CD14-positive monocyte (primary cell): Measurements from ENCODE around the gene CREG1. TPM values are rescaled to one million over a fixed set of nuclear protein-coding genes. Genes with fewer than 3 reads are reported as not detected.

ENCODE experiments used
- DNase-seq, 3 donors: peaks; one replicate each; pipeline ENCODE4 v3.0.0-alpha.2; 2011 to 2022
- H2AFZ ChIP-seq: 2 replicates; pipeline ENCODE4 v1.6.0; 2012; ENCODE audit warnings: mild to moderate bottlenecking, low read depth, low read length, inconsistent platforms; ENCODE audit not compliant: insufficient read depth, poor library complexity, severe bottlenecking
- H3K27ac ChIP-seq, 2 donors: 1 replicate in 1 of 2; 2 replicates in 1 of 2; pipeline ENCODE4 v1.5.1; 2012 to 2013; ENCODE audit warnings: low read length in 2 of 2, control low read depth in 1 of 2, inconsistent platforms in 1 of 2, low read depth in 1 of 2, mild to moderate bottlenecking in 1 of 2
- H3K27me3 ChIP-seq, 2 donors: one replicate each; pipeline versions ENCODE4 v1.6.0 to v1.6.1; 2011 to 2013; ENCODE audit warnings: low read length in 2 of 2; ENCODE audit not compliant: control insufficient read depth in 2 of 2, insufficient read depth in 2 of 2
- H3K36me3 ChIP-seq, 2 donors: replicated peaks in 1 of 2; 1 replicate in 1 of 2; 2 replicates in 1 of 2; pipeline versions ENCODE4 v1.5.1 to v1.6.1; 2012 to 2013; ENCODE audit warnings: low read length in 2 of 2, control low read depth in 1 of 2, inconsistent platforms in 1 of 2, mild to moderate bottlenecking in 1 of 2; ENCODE audit not compliant: insufficient read depth in 2 of 2, control insufficient read depth in 1 of 2
- H3K4me1 ChIP-seq, 2 donors: 1 replicate in 1 of 2; 2 replicates in 1 of 2; pipeline versions ENCODE4 v1.5.1 to v1.6.1; 2012 to 2013; ENCODE audit warnings: low read length in 2 of 2, control low read depth in 1 of 2, inconsistent platforms in 1 of 2, mild to moderate bottlenecking in 1 of 2, moderate library complexity in 1 of 2; ENCODE audit not compliant: insufficient read depth in 2 of 2, control insufficient read depth in 1 of 2
- H3K4me2 ChIP-seq: replicated peaks from 2 replicates; pipeline ENCODE3; 2012; ENCODE audit warnings: low read length, moderate library complexity, mild to moderate bottlenecking; ENCODE audit not compliant: poor library complexity, severe bottlenecking; ENCODE audit errors: extremely low read depth
- H3K4me3 ChIP-seq, 3 experiments: fragments of 200-600 bp in 1 of 3; sonication (generic) in 1 of 3; replicated peaks in 1 of 3; 1 replicate in 2 of 3; 2 replicates in 1 of 3; pipeline ENCODE4 v1.5.1; 2011 to 2013; ENCODE audit warnings: low read length in 3 of 3, mild to moderate bottlenecking in 3 of 3, control low read depth in 2 of 3, low read depth in 2 of 3, inconsistent platforms in 1 of 3, moderate library complexity in 1 of 3
- H3K79me2 ChIP-seq: 2 replicates; pipeline ENCODE4 v1.6.0; 2012; ENCODE audit warnings: mild to moderate bottlenecking, control low read depth, inconsistent platforms, low read length, moderate library complexity; ENCODE audit not compliant: insufficient read depth
- H3K9ac ChIP-seq: 2 replicates; pipeline ENCODE4 v1.6.0; 2017; ENCODE audit warnings: low read length, mild to moderate bottlenecking; ENCODE audit not compliant: insufficient read depth, poor library complexity, severe bottlenecking
- H3K9me3 ChIP-seq, 2 donors: replicated peaks in 1 of 2; 1 replicate in 1 of 2; 2 replicates in 1 of 2; pipeline versions ENCODE4 v1.5.1 to v1.6.1; 2012 to 2013; ENCODE audit warnings: low read length in 2 of 2, control low read depth in 1 of 2; ENCODE audit not compliant: control insufficient read depth in 1 of 2, insufficient read depth in 1 of 2
- H4K20me1 ChIP-seq: 2 replicates; pipeline ENCODE4 v1.6.0; 2012; ENCODE audit warnings: mild to moderate bottlenecking, low read length, control low read depth, moderate library complexity; ENCODE audit not compliant: insufficient read depth
- H3K27ac Mint-ChIP-seq, 7 donors: one replicate each; pipeline ENCODE4 v1.8.0; 2020; ENCODE audit warnings: mild to moderate bottlenecking in 7 of 7, mixed read lengths in 7 of 7, moderate library complexity in 6 of 7, inconsistent platforms in 2 of 7
- H3K27me3 Mint-ChIP-seq, 3 donors: one replicate each; pipeline ENCODE4 v1.8.0; 2021 to 2022; ENCODE audit warnings: low read depth in 3 of 3, mild to moderate bottlenecking in 3 of 3, mixed read lengths in 3 of 3, moderate library complexity in 3 of 3, inconsistent platforms in 1 of 3
- H3K36me3 Mint-ChIP-seq, 2 donors: one replicate each; pipeline ENCODE4 v1.8.0; 2020; ENCODE audit warnings: mixed read lengths in 2 of 2, inconsistent platforms in 1 of 2, mild to moderate bottlenecking in 1 of 2
- H3K4me1 Mint-ChIP-seq: one replicate; pipeline ENCODE4 v1.8.0; 2020; ENCODE audit warnings: mild to moderate bottlenecking, mixed read lengths
- H3K4me3 Mint-ChIP-seq, 2 donors: one replicate each; pipeline ENCODE4 v1.8.0; 2020; ENCODE audit warnings: mild to moderate bottlenecking in 2 of 2, mixed read lengths in 2 of 2, moderate library complexity in 1 of 2
- H3K9me3 Mint-ChIP-seq, 7 donors: one replicate each; pipeline ENCODE4 v1.8.0; 2020 to 2022; ENCODE audit warnings: mixed read lengths in 7 of 7, mild to moderate bottlenecking in 6 of 7, moderate library complexity in 6 of 7, inconsistent platforms in 2 of 7
- CTCF ChIP-seq: fragments of 200-600 bp; IDR thresholded peaks from one replicate; pipeline ENCODE4 v1.8.0; 2022; ENCODE audit warnings: antibody characterized with exemption, mild to moderate bottlenecking
- WGBS: methylation state at CpG from one replicate; pipeline ENCODE4 v1.1.5; 2013; ENCODE audit warnings: missing lambda C conversion rate; ENCODE audit not compliant: insufficient coverage; 5-methylcytosine and 5-hydroxymethylcytosine counted together
- intact Hi-C, 2 donors: fragments of 100-400 bp; cut with micrococcal nuclease; formaldehyde crosslinking; loops; one replicate each; pipeline versions ENCODE4 v1.15.0 to v1.15.1; 2023
- polyA plus RNA-seq, 3 donors: library from polyadenylated mRNA; depleted of rRNA in 1 of 3; unstranded in 2 of 3; stranded (reverse) in 1 of 3; fragments of 300-500 nt in 2 of 3; fragments of >200 nt in 1 of 3; fragmentation: Illumina TruSeq in 2 of 3; gene quantifications; 1 replicate in 2 of 3; 2 replicates in 1 of 3; pipeline ENCODE4 v1.2.3, GENCODE V29; 2012 to 2021

Gene CREG1
- polyA plus RNA-seq, 3 donors = 150 to 309 (median 248) TPM

GRCh38 chr1:167542109-167543032, 11.2 kb downstream of the CREG1 start:
- Histone ChIP-seq H3K9ac (no peak overlapping the region), H3K4me1 (peaks cover 39 to 45% of the 10 kb centered on the region in 2 donors), H3K27me3 (no peaks in the 10 kb centered on the region), H3K36me3 (peaks cover 34 to 55% of the 10 kb centered on the region in 2 donors), H3K79me2 (peaks cover 52% of the 10 kb centered on the region), H3K4me3 (peak overlapping the region in 1 of 3 experiments; percentile 24), H2AFZ (no peak overlapping the region), H3K27ac (peak overlapping the region; percentile 44 to 72), H4K20me1 (peaks cover 25% of the 10 kb centered on the region), H3K4me2 (peak overlapping the region; percentile 35), H3K9me3 (no peaks in the 10 kb centered on the region)
- Mint-ChIP-seq H3K27me3 (peaks cover 0 to 2% (median 1%) of the 10 kb centered on the region in 3 donors), H3K27ac (peak overlapping the region; percentile 80 to 93 (median 89)), H3K36me3 (peaks cover 53 to 72% of the 10 kb centered on the region in 2 donors), H3K9me3 (no peaks in the 10 kb centered on the region), H3K4me3 (peak overlapping the region; percentile 20 to 68), H3K4me1 (peaks cover 43% of the 10 kb centered on the region)
- intact Hi-C loops = loop anchor here (10.0 kb wide), 1 partner anchor 318 kb away; the partner anchor contains the start of gene POU2F1 (in 2 of the 2)
- no peak for TF ChIP-seq CTCF
- 63% methylated on average over 3 of the region's 12 CpGs for WGBS
- peak in 1 of 3 donors; percentile 54 for DNase-seq

- intact Hi-C loops = loop anchor here (10.0 kb wide), 1 partner anchor 317 kb away; the partner anchor contains the start of gene POU2F1 (in 2 of the 2)
- no peak overlapping the region for H2AFZ ChIP-seq
- no peaks in the 10 kb centered on the region for H3K9me3 Mint-ChIP-seq
- no peak overlapping the region for H3K9ac ChIP-seq
- no peak for TF ChIP-seq CTCF
- no peak for DNase-seq
- peaks cover 46 to 65% of the 10 kb centered on the region in 2 donors for H3K36me3 Mint-ChIP-seq
- H3K9me3 ChIP-seq = no peaks in the 10 kb centered on the region
- peak overlapping the region in 1 of 3 experiments; percentile 24 for H3K4me3 ChIP-seq
- no peak overlapping the region for H3K4me2 ChIP-seq
- peak overlapping the region; percentile 32 to 72 for H3K27ac ChIP-seq
- no peak overlapping the region for H3K4me3 Mint-ChIP-seq
- H3K36me3 ChIP-seq = peaks cover 34 to 48% of the 10 kb centered on the region in 2 donors
- H3K27ac Mint-ChIP-seq = peak overlapping the region; percentile 80 to 93 (median 86)
- H4K20me1 ChIP-seq = peaks cover 25% of the 10 kb centered on the region
- peaks cover 35 to 38% of the 10 kb centered on the region in 2 donors for H3K4me1 ChIP-seq
- peaks cover 39% of the 10 kb centered on the region for H3K4me1 Mint-ChIP-seq
- peaks cover 44% of the 10 kb centered on the region for H3K79me2 ChIP-seq
- no peaks in the 10 kb centered on the region for H3K27me3 ChIP-seq
- peaks cover 0 to 2% (median 1%) of the 10 kb centered on the region in 3 donors for H3K27me3 Mint-ChIP-seq
- WGBS = no CpG with 5 or more reads among the region's 1 CpG
Measured at GRCh38 chr1:167541610-167542009, 12.0 kb downstream of the CREG1 start.
